Endothelial cell of umbilical vein (primary cell): ENCODE measurements around the gene AGBL4. TPM values are rescaled to one million over a fixed set of nuclear protein-coding genes. Genes with fewer than 3 reads are reported as not detected.

Source experiments
- BruUV-seq: library from RNA; stranded (reverse); fragments of 400-500 nt; replicated peaks from 2 replicates; lab custom pipeline; 2021; lab: Mats Ljungman, UMichigan
- CTCF ChIA-PET: fragments of 300-600, 350-600 bp; sonication (Branson Sonifier 250); formaldehyde crosslinking; loops from one replicate; lab custom pipeline; 2021; ENCODE audit warnings: antibody characterized with exemption, inconsistent platforms; lab: Charles Lee
- POLR2A ChIA-PET: fragments of 300-600, 350-600 bp; sonication (Branson Sonifier 250); formaldehyde crosslinking; loops from one replicate; lab custom pipeline; 2021; ENCODE audit warnings: antibody characterized with exemption, inconsistent platforms; lab: Charles Lee
- DNase-seq: peaks from one replicate; pipeline ENCODE4 v3.0.0-alpha.2; 2011; ENCODE audit warnings: low read depth, low spot score
- FAIRE-seq: peaks from 2 replicates; lab custom pipeline; 2011; peaks lifted over from hg19 to GRCh38; lab: Jason Lieb, UNC
- H2AFZ ChIP-seq: 2 replicates; pipeline ENCODE4 v1.6.0; 2012; ENCODE audit warnings: low read depth, low read length, control low read depth, inconsistent platforms
- H3K27ac ChIP-seq: 2 replicates; pipeline ENCODE4 v1.5.1; 2011; ENCODE audit warnings: low read depth, mild to moderate bottlenecking, control low read depth, low read length, moderate library complexity; ENCODE audit not compliant: insufficient read depth
- H3K27me3 ChIP-seq, 2 experiments: 2 replicates each; pipeline versions ENCODE4 v1.6.0 to v1.6.1; 2011; ENCODE audit warnings: low read length in 2 of 2, mixed read lengths in 1 of 2; ENCODE audit not compliant: control insufficient read depth in 2 of 2, insufficient read depth in 2 of 2
- H3K36me3 ChIP-seq, 2 experiments: 2 replicates in 1 of 2; 3 replicates in 1 of 2; pipeline ENCODE4 v1.5.1; 2011; ENCODE audit warnings: low read length in 2 of 2, mild to moderate bottlenecking in 1 of 2, moderate library complexity in 1 of 2; ENCODE audit not compliant: control insufficient read depth in 2 of 2, insufficient read depth in 2 of 2; ENCODE audit errors: extremely low read depth in 1 of 2
- H3K4me1 ChIP-seq: 3 replicates; pipeline ENCODE4 v1.5.1; 2011; ENCODE audit warnings: mild to moderate bottlenecking, low read length; ENCODE audit not compliant: control insufficient read depth, insufficient read depth; ENCODE audit errors: extremely low read depth
- H3K4me2 ChIP-seq: 2 replicates; pipeline ENCODE4 v1.6.1; 2011; ENCODE audit warnings: low read length, control low read depth, mixed read lengths; ENCODE audit not compliant: insufficient read depth
- H3K4me3 ChIP-seq, 3 experiments: fragments of 200-600 bp in 1 of 3; sonication (generic), shearing (Covaris generic) in 1 of 3; replicated peaks in 1 of 3; 2 replicates each; pipeline ENCODE4 v1.5.1; 2011 to 2016; ENCODE audit warnings: control low read depth in 3 of 3, low read length in 3 of 3, mild to moderate bottlenecking in 2 of 3, inconsistent platforms in 1 of 3, low read depth in 1 of 3, moderate library complexity in 1 of 3; ENCODE audit not compliant: insufficient read depth in 1 of 3
- H3K79me2 ChIP-seq: 2 replicates; pipeline ENCODE4 v1.6.0; 2012; ENCODE audit warnings: low read length, inconsistent platforms; ENCODE audit not compliant: control insufficient read depth, insufficient read depth
- H3K9ac ChIP-seq: replicated peaks from 2 replicates; pipeline ENCODE3; 2011; ENCODE audit warnings: low read length, control low read depth; ENCODE audit not compliant: insufficient read depth; ENCODE audit errors: extremely low read depth
- H3K9me1 ChIP-seq: replicated peaks from 3 replicates; pipeline ENCODE4 v1.6.0; 2011; ENCODE audit warnings: mild to moderate bottlenecking, low read length; ENCODE audit not compliant: control insufficient read depth, insufficient read depth; ENCODE audit errors: extremely low read depth
- H3K9me3 ChIP-seq: replicated peaks from 2 replicates; pipeline ENCODE4 v1.5.1; 2012; ENCODE audit warnings: low read length, inconsistent platforms; ENCODE audit not compliant: control insufficient read depth, insufficient read depth
- H4K20me1 ChIP-seq: replicated peaks from 2 replicates; pipeline ENCODE3; 2011; ENCODE audit warnings: mild to moderate bottlenecking, low read length; ENCODE audit not compliant: control insufficient read depth, insufficient read depth; ENCODE audit errors: extremely low read depth
- EZH2 ChIP-seq: IDR thresholded peaks from 2 replicates; pipeline ENCODE4 v1.6.1; 2012; ENCODE audit warnings: borderline replicate concordance, low read depth, mild to moderate bottlenecking, moderate library complexity, low read length, inconsistent platforms; ENCODE audit not compliant: severe bottlenecking
- FOS ChIP-seq: IDR thresholded peaks from 2 replicates; pipeline ENCODE4 v1.6.1; 2011; ENCODE audit warnings: mild to moderate bottlenecking, low read length, moderate library complexity, borderline replicate concordance; ENCODE audit not compliant: insufficient read depth
- GATA2 ChIP-seq: IDR thresholded peaks from 2 replicates; pipeline ENCODE4 v1.7.0; 2011; ENCODE audit warnings: low read depth, mild to moderate bottlenecking, moderate library complexity, mixed read lengths, low read length; ENCODE audit not compliant: insufficient read length, insufficient read depth
- JUN ChIP-seq: IDR thresholded peaks from 2 replicates; pipeline ENCODE4 v1.6.1; 2011; ENCODE audit warnings: borderline replicate concordance, low read depth; ENCODE audit not compliant: insufficient read length, insufficient read depth
- MYC ChIP-seq: IDR thresholded peaks from one replicate; pipeline ENCODE4 v1.6.1; 2011; ENCODE audit warnings: mild to moderate bottlenecking, low read depth, low read length
- POLR2A ChIP-seq: IDR thresholded peaks from 2 replicates; pipeline ENCODE4 v1.6.1; 2012; ENCODE audit warnings: low read depth, mild to moderate bottlenecking, control low read depth, low read length
- POLR2AphosphoS5 ChIP-seq: IDR thresholded peaks from 2 replicates; pipeline ENCODE4 v1.6.1; 2012; ENCODE audit warnings: low read depth, mild to moderate bottlenecking, control low read depth, low read length, moderate library complexity; ENCODE audit not compliant: insufficient read depth
- dilution Hi-C: fragments of 300-500 bp; cut with MboI; formaldehyde crosslinking; loops from one replicate; pipeline ENCODE4 v1.15.0; 2019; ENCODE audit warnings: low sequenced_read_pairs; ENCODE audit not compliant: extremely low pct_ligation_motif_present
- intact Hi-C: fragments of 100-400 bp; cut with micrococcal nuclease; formaldehyde crosslinking; loops from one replicate; pipeline ENCODE4 v1.10.0; 2022
- polyA plus RNA-seq, 4 experiments: library from polyadenylated mRNA; depleted of rRNA in 3 of 4; stranded (reverse) in 3 of 4; unstranded in 1 of 4; fragments of >200 nt; gene quantifications; 2 replicates each; pipeline versions ENCODE4 v1.2.1 to v1.2.3, GENCODE V29; 2011 to 2012; ENCODE audit warnings: missing spikeins in 1 of 4
- total RNA-seq: library from RNA; stranded (reverse); gene quantifications from 2 replicates; pipeline ENCODE4 v1.2.3, GENCODE V29; 2021
- TF ChIP-seq, protein P1 (sequence below): IDR thresholded peaks from 2 replicates; pipeline ENCODE4 v1.6.1; 2011; ENCODE audit not compliant: insufficient read depth, insufficient read length
- TF ChIP-seq, protein P2 (sequence below), 2 donors: IDR thresholded peaks; 1 replicate in 1 of 2; 2 replicates in 1 of 2; pipeline ENCODE4 v1.5.1; 2011; ENCODE audit warnings: low read length in 2 of 2, mild to moderate bottlenecking in 2 of 2, moderate library complexity in 2 of 2, control low read depth in 1 of 2, inconsistent platforms in 1 of 2, low read depth in 1 of 2; ENCODE audit not compliant: insufficient read depth in 1 of 2; ENCODE audit errors: extremely low read depth in 1 of 2

The AGBL4 gene
- total and polyA plus RNA-seq, 2 donors (not counting 3 experiments of a cell fraction or from before 2014, with no cell fraction given): not detected

DNA sequence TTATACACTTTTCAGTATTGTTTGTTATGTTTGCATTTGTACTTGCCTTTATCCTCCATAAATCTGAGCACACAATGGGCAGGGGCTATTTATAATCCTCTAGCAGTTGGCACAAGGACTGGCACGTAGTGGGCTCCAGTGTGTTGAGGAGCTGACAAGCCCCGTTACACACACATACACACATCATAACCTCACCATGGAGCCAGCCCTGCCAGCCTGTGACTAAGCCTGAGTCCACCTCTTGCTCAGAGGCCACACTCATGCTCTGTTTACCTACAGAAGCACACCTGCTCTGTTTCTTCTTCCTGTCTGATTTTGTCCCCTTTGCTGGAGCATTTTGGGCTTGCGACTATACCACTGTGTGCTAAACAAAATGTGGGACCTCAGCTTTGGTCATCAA, 1487.3 kb downstream of the AGBL4 start:
- intact Hi-C loops (no loop called here), dilution Hi-C loops (no loop called here)
- Histone ChIP-seq H3K36me3 (no peaks in the 10 kb centered on the region), H3K4me3 (no peak overlapping the region), H3K27me3 (no peaks in the 10 kb centered on the region), H3K27ac (no peak overlapping the region), H3K9me1 (no peaks in the 10 kb centered on the region), H3K9me3 (no peaks in the 10 kb centered on the region), H3K4me1 (no peaks in the 10 kb centered on the region), H2AFZ (no peak overlapping the region), H3K9ac (no peak overlapping the region), H4K20me1 (no peaks in the 10 kb centered on the region), H3K4me2 (no peak overlapping the region), H3K79me2 (no peaks in the 10 kb centered on the region)
- ChIA-PET POLR2A (no interaction called here), CTCF (no interaction called here)
- DNase-seq (no peak), FAIRE-seq (no peak)
- TF ChIP-seq, protein P1, sequence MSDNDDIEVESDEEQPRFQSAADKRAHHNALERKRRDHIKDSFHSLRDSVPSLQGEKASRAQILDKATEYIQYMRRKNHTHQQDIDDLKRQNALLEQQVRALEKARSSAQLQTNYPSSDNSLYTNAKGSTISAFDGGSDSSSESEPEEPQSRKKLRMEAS: no peak
- TF ChIP-seq POLR2A: no peak
- no peak for TF ChIP-seq POLR2AphosphoS5
- TF ChIP-seq GATA2: no peak
- no peak for TF ChIP-seq FOS
- no peak for TF ChIP-seq EZH2
- no peak for TF ChIP-seq MYC
- TF ChIP-seq JUN: no peak
- TF ChIP-seq, protein P2, sequence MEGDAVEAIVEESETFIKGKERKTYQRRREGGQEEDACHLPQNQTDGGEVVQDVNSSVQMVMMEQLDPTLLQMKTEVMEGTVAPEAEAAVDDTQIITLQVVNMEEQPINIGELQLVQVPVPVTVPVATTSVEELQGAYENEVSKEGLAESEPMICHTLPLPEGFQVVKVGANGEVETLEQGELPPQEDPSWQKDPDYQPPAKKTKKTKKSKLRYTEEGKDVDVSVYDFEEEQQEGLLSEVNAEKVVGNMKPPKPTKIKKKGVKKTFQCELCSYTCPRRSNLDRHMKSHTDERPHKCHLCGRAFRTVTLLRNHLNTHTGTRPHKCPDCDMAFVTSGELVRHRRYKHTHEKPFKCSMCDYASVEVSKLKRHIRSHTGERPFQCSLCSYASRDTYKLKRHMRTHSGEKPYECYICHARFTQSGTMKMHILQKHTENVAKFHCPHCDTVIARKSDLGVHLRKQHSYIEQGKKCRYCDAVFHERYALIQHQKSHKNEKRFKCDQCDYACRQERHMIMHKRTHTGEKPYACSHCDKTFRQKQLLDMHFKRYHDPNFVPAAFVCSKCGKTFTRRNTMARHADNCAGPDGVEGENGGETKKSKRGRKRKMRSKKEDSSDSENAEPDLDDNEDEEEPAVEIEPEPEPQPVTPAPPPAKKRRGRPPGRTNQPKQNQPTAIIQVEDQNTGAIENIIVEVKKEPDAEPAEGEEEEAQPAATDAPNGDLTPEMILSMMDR (IDR thresholded peaks at IDR 0.05; ENCODE audit: extremely low read depth in 1 of 2, insufficient read depth in 1 of 2, low read depth in 1 of 2, low read length in 2 of 2): no peak
- BruUV-seq: no TSS peak
